H1 (cell line): ENCODE data around the gene RPS6KB2. TPM values are rescaled to one million over a fixed set of nuclear protein-coding genes. Genes with fewer than 3 reads are reported as not detected.
A peak's percentile ranks its signal among the peaks of the same experiment; 100 is the strongest.

Experiments used
- CTCF ChIA-PET: fragments of 300-600 bp; sonication (Branson Sonifier 250); formaldehyde crosslinking; loops from one replicate; lab custom pipeline; 2021; ENCODE audit not compliant: partially characterized antibody; lab: Charles Lee
- POLR2A ChIA-PET: fragments of 300-600 bp; sonication (Branson Sonifier 250); formaldehyde crosslinking; loops from one replicate; lab custom pipeline; 2021; ENCODE audit warnings: inconsistent platforms; ENCODE audit not compliant: partially characterized antibody; lab: Charles Lee
- DNase-seq, 2 experiments: peaks; one replicate each; pipeline versions ENCODE4 v3.0.0 to v3.0.0-alpha.2; 2010 to 2022; ENCODE audit warnings: low spot score in 2 of 2, low read depth in 1 of 2, mixed read lengths in 1 of 2
- FAIRE-seq: peaks from 2 replicates; lab custom pipeline; 2011; peaks lifted over from hg19 to GRCh38; lab: Jason Lieb, UNC
- H2AFZ ChIP-seq: 2 replicates; pipeline ENCODE4 v1.8.1; 2012; ENCODE audit warnings: low read length, inconsistent platforms
- H2AK5ac ChIP-seq: 2 replicates; pipeline ENCODE4 v1.6.1; 2013; ENCODE audit warnings: low read depth, low read length
- H2BK120ac ChIP-seq: replicated peaks from 2 replicates; pipeline ENCODE3; 2013; ENCODE audit warnings: low read depth, low read length, inconsistent platforms
- H2BK12ac ChIP-seq: 2 replicates; pipeline ENCODE4 v1.6.1; 2013; ENCODE audit warnings: low read depth, low read length
- H2BK15ac ChIP-seq: 2 replicates; pipeline ENCODE4 v1.6.1; 2013; ENCODE audit warnings: low read length
- H2BK20ac ChIP-seq: 2 replicates; pipeline ENCODE4 v1.6.1; 2013; ENCODE audit warnings: low read length
- H2BK5ac ChIP-seq: 2 replicates; pipeline ENCODE4 v1.6.1; 2013; ENCODE audit warnings: low read depth, low read length
- H3K14ac ChIP-seq: 2 replicates; pipeline ENCODE4 v1.6.1; 2013; ENCODE audit warnings: inconsistent platforms; ENCODE audit not compliant: insufficient read length
- H3K18ac ChIP-seq: 2 replicates; pipeline ENCODE4 v1.6.1; 2013; ENCODE audit warnings: low read length; ENCODE audit errors: extremely low read depth
- H3K23ac ChIP-seq: 2 replicates; pipeline ENCODE4 v1.6.1; 2013; ENCODE audit warnings: inconsistent platforms; ENCODE audit not compliant: insufficient read length
- H3K23me2 ChIP-seq: 2 replicates; pipeline ENCODE4 v1.6.1; 2013; ENCODE audit warnings: low read depth, low read length
- H3K27ac ChIP-seq: 2 replicates; pipeline ENCODE4 v1.6.1; 2011; ENCODE audit warnings: low read depth, low read length, inconsistent platforms
- H3K27me3 ChIP-seq, 4 experiments: replicated peaks in 1 of 4; 1 replicate in 1 of 4; 2 replicates in 3 of 4; pipeline versions ENCODE4 v1.6.1 to v1.8.1; 2011 to 2013; ENCODE audit warnings: low read length in 3 of 4, mild to moderate bottlenecking in 3 of 4, inconsistent platforms in 2 of 4, mixed read lengths in 2 of 4, moderate library complexity in 1 of 4; ENCODE audit not compliant: control insufficient read depth in 3 of 4, insufficient read depth in 3 of 4; ENCODE audit errors: extremely low read depth in 1 of 4
- H3K36me3 ChIP-seq, 4 experiments: 2 replicates each; pipeline versions ENCODE4 v1.6.1 to v1.8.1; 2011 to 2013; ENCODE audit warnings: mild to moderate bottlenecking in 4 of 4, low read length in 3 of 4, moderate library complexity in 2 of 4, control low read depth in 1 of 4, inconsistent platforms in 1 of 4; ENCODE audit not compliant: insufficient read depth in 4 of 4, control insufficient read depth in 2 of 4
- H3K4ac ChIP-seq: replicated peaks from 2 replicates; pipeline ENCODE3; 2013; ENCODE audit warnings: low read length, low read depth, mixed read lengths, inconsistent platforms; ENCODE audit not compliant: insufficient read length
- H3K4me1 ChIP-seq, 4 experiments: replicated peaks in 1 of 4; 1 replicate in 1 of 4; 2 replicates in 3 of 4; pipeline versions ENCODE4 v1.6.1 to v1.8.1; 2011 to 2013; ENCODE audit warnings: low read length in 3 of 4, inconsistent platforms in 2 of 4, mixed read lengths in 1 of 4; ENCODE audit not compliant: insufficient read depth in 4 of 4, control insufficient read depth in 3 of 4
- H3K4me2 ChIP-seq, 2 experiments: 2 replicates each; pipeline versions ENCODE4 v1.6.1 to v1.8.1; 2011 to 2013; ENCODE audit warnings: low read depth in 2 of 2, low read length in 2 of 2, control low read depth in 1 of 2, inconsistent platforms in 1 of 2, mild to moderate bottlenecking in 1 of 2; ENCODE audit not compliant: insufficient read depth in 1 of 2
- H3K4me3 ChIP-seq, 4 experiments: fragments of 200-600, 300-600 bp in 1 of 4; sonication (generic), shearing (Covaris generic), sonication (Bioruptor Twin) in 1 of 4; 2 replicates each; pipeline versions ENCODE4 v1.5.1 to v1.8.1; 2011 to 2016; ENCODE audit warnings: low read length in 4 of 4, low read depth in 3 of 4, control low read depth in 2 of 4, inconsistent platforms in 2 of 4, mild to moderate bottlenecking in 2 of 4, mixed read lengths in 1 of 4, moderate library complexity in 1 of 4; ENCODE audit not compliant: insufficient read depth in 2 of 4; ENCODE audit errors: extremely low read depth in 1 of 4
- H3K56ac ChIP-seq: replicated peaks from 2 replicates; pipeline ENCODE3; 2013; ENCODE audit warnings: low read depth, mild to moderate bottlenecking, mixed read lengths, low read length, inconsistent platforms; ENCODE audit not compliant: insufficient read length
- H3K79me1 ChIP-seq: 2 replicates; pipeline ENCODE4 v1.6.1; 2013; ENCODE audit warnings: low read depth, low read length, control low read depth
- H3K79me2 ChIP-seq, 2 experiments: 2 replicates each; pipeline versions ENCODE4 v1.6.1 to v1.8.1; 2012 to 2013; ENCODE audit warnings: low read length in 2 of 2, mild to moderate bottlenecking in 2 of 2, inconsistent platforms in 1 of 2; ENCODE audit not compliant: insufficient read depth in 2 of 2, control insufficient read depth in 1 of 2
- H3K9ac ChIP-seq, 4 experiments: replicated peaks in 1 of 4; 1 replicate in 1 of 4; 2 replicates in 3 of 4; pipeline versions ENCODE4 v1.6.1 to v1.8.1; 2011 to 2013; ENCODE audit warnings: low read depth in 3 of 4, low read length in 3 of 4, control low read depth in 2 of 4, mild to moderate bottlenecking in 2 of 4, moderate library complexity in 2 of 4, inconsistent platforms in 1 of 4; ENCODE audit errors: extremely low read depth in 1 of 4
- H3K9me3 ChIP-seq, 2 experiments: 2 replicates each; pipeline versions ENCODE4 v1.6.1 to v1.8.1; 2012 to 2013; ENCODE audit warnings: mild to moderate bottlenecking in 2 of 2, moderate library complexity in 2 of 2, control low read depth in 1 of 2, inconsistent platforms in 1 of 2, low read depth in 1 of 2, low read length in 1 of 2, mixed read lengths in 1 of 2; ENCODE audit not compliant: insufficient read depth in 2 of 2
- H4K20me1 ChIP-seq, 2 experiments: replicated peaks in 1 of 2; 2 replicates each; pipeline versions ENCODE3 to v1.8.1; 2011 to 2013; ENCODE audit warnings: inconsistent platforms in 2 of 2, low read length in 2 of 2, mild to moderate bottlenecking in 1 of 2; ENCODE audit not compliant: insufficient read depth in 2 of 2, control insufficient read depth in 1 of 2
- H4K5ac ChIP-seq: 2 replicates; pipeline ENCODE4 v1.6.1; 2013; ENCODE audit warnings: low read length, low read depth, mixed read lengths, inconsistent platforms; ENCODE audit not compliant: insufficient read length
- H4K8ac ChIP-seq: 2 replicates; pipeline ENCODE4 v1.8.0; 2013; ENCODE audit warnings: mild to moderate bottlenecking, moderate library complexity, low read length, inconsistent platforms; ENCODE audit not compliant: insufficient read depth; ENCODE audit errors: extremely low read depth
- H4K91ac ChIP-seq: replicated peaks from 2 replicates; pipeline ENCODE3; 2013; ENCODE audit warnings: low read length, mixed read lengths, inconsistent platforms; ENCODE audit not compliant: insufficient read length
- POLR2AphosphoS5 ChIP-seq: IDR thresholded peaks from 2 replicates; pipeline ENCODE4 v1.6.1; 2011; ENCODE audit warnings: low read depth, low read length
- YY1 ChIP-seq: IDR thresholded peaks from 2 replicates; pipeline ENCODE4 v1.6.1; 2011; ENCODE audit warnings: low read depth, mild to moderate bottlenecking, low read length
- WGBS, 2 experiments: shearing (Covaris generic) in 1 of 2; methylation state at CpG; one replicate each; pipeline versions ENCODE4 v1.1.6 to v1.1.7; 2013 to 2015; ENCODE audit warnings: low lambda C conversion rate in 2 of 2, mixed read lengths in 2 of 2, inconsistent platforms in 1 of 2, low coverage in 1 of 2, missing lambda C conversion rate in 1 of 2; ENCODE audit not compliant: insufficient replicate concordance in 2 of 2, insufficient coverage in 1 of 2, insufficient read length in 1 of 2; ENCODE audit errors: extremely low coverage in 1 of 2, missing lambda C conversion rate in 1 of 2; 5-methylcytosine and 5-hydroxymethylcytosine counted together
- polyA plus RNA-seq, 7 experiments: library from polyadenylated mRNA; depleted of rRNA in 3 of 7; stranded (reverse) in 5 of 7; unstranded in 2 of 7; fragments of >200 nt in 5 of 7; fragments of 200-250 nt in 2 of 7; gene quantifications; 1 replicate in 5 of 7; 2 replicates in 1 of 7; 4 replicates in 1 of 7; pipeline versions ENCODE4 v1.2.1 to v1.2.3, GENCODE V29; 2011 to 2013; ENCODE audit warnings: missing spikeins in 2 of 7, mixed read lengths in 2 of 7
- total RNA-seq: library from RNA; stranded (reverse); fragmentation: NEBNext Ultra II Directional; extraction: Animal tissue kit (Norgen Biotek cat#: 25700); gene quantifications from 2 replicates; pipeline ENCODE4 v1.2.1, GENCODE V29; 2021

RPS6KB2 gene
- total and polyA plus RNA-seq, 2 of the 8 experiments (the other 6 are each of a cell fraction or from before 2014, with no cell fraction given) = 41.0 to 47.1 TPM

- H3K23ac ChIP-seq = no peak overlapping the region
- H3K4me3 ChIP-seq = no peak overlapping the region
- peaks cover 2% of the 10 kb centered on the region; the same call in 1 of the 2 replicates for H3K23me2 ChIP-seq
- 82% methylated on average over 17 of the region's 17 CpGs; no CpG with 5 or more reads in 1 of the 2 experiments for WGBS, 2 experiments
- peaks cover 4 to 19% of the 10 kb centered on the region in 2 experiments for H4K20me1 ChIP-seq
- CTCF ChIA-PET = interaction anchor here (0.9 kb wide), 1 partner anchor 100 kb away, joined by 3 read pairs; no protein-coding TSS in a partner anchor
- DNase-seq (no peak), FAIRE-seq (no peak)
- H3K4me2 ChIP-seq = no peak overlapping the region
- peak; percentile 17; the same call in 1 of the 2 replicates for TF ChIP-seq POLR2AphosphoS5
- no peak for TF ChIP-seq YY1
- no peak overlapping the region for H2BK15ac ChIP-seq
- H3K79me2 ChIP-seq = no peaks in the 10 kb centered on the region
- no peak overlapping the region for H3K9ac ChIP-seq
- POLR2A ChIA-PET = interaction anchor here (0.7 to 12.5 kb wide), 15 partner anchors 8 to 65 kb away, joined by 3 to 104 read pairs (median 5); partner anchors contain the start of genes CABP4, CARNS1, PITPNM1 and PPP1CA
- H3K18ac ChIP-seq = no peak overlapping the region
- H2AK5ac ChIP-seq = no peak overlapping the region
- H3K4ac ChIP-seq = no peak overlapping the region
- 0 out of 2 replicates have a peak, but pooled peaks cover 2% of the 10 kb centered on the region for H3K79me1 ChIP-seq
- H2BK120ac ChIP-seq = no peak overlapping the region
- H3K4me1 ChIP-seq = peaks cover 0 to 24% (median 16%) of the 10 kb centered on the region in 4 experiments; a peak in 6 of 7 replicates
- H4K91ac ChIP-seq = no peak overlapping the region
- H2BK20ac ChIP-seq = no peak overlapping the region
- no peak overlapping the region for H3K56ac ChIP-seq
- H3K14ac ChIP-seq = no peak overlapping the region
- peaks cover 6 to 21% (median 10%) of the 10 kb centered on the region in 4 experiments; a peak in 5 of 8 replicates for H3K36me3 ChIP-seq
- H3K27me3 ChIP-seq = no peaks in the 10 kb centered on the region
- no peak overlapping the region for H3K27ac ChIP-seq
- H2BK5ac ChIP-seq = no peak overlapping the region
- H2BK12ac ChIP-seq = no peak overlapping the region
- no peak overlapping the region for H4K8ac ChIP-seq
- no peak overlapping the region for H4K5ac ChIP-seq
- H2AFZ ChIP-seq = no peak overlapping the region
- H3K9me3 ChIP-seq = no peaks in the 10 kb centered on the region
Measured at GRCh38 chr11:67440229-67441097, 12.2 kb downstream of the RPS6KB2 start.
